ENCODE measurements around the gene GNG7. TPM values are rescaled to one million over a fixed set of nuclear protein-coding genes. Genes with fewer than 3 reads are reported as not detected.

GNG7 gene
- total and polyA plus RNA-seq, 2 donors (not counting 3 experiments of a cell fraction or from before 2014, with no cell fraction given): 0.29 to 0.84 TPM

- peak overlapping the region in 1 of 3 experiments; percentile 0 for H3K4me3 ChIP-seq (replicated peaks in 1 of 3; ENCODE audit: insufficient read depth in 1 of 3, low read depth in 1 of 3, low read length in 3 of 3)
- TF ChIP-seq EZH2 (IDR thresholded peaks at IDR 0.05; ENCODE audit: borderline replicate concordance, low read depth, low read length, severe bottlenecking) (no peak), FOS (IDR thresholded peaks at IDR 0.05; ENCODE audit: borderline replicate concordance, insufficient read depth, low read length) (no peak), JUN (IDR thresholded peaks at IDR 0.05; ENCODE audit: borderline replicate concordance, insufficient read depth, insufficient read length, low read depth) (no peak), POLR2AphosphoS5 (IDR thresholded peaks at IDR 0.05; ENCODE audit: insufficient read depth, low read depth, low read length) (no peak), MAX (IDR thresholded peaks at IDR 0.05; ENCODE audit: insufficient read depth, insufficient read length) (no peak), POLR2A (IDR thresholded peaks at IDR 0.05; ENCODE audit: low read depth, low read length) (no peak), CTCF (IDR thresholded peaks at IDR 0.05; ENCODE audit: extremely low read depth in 1 of 2, insufficient read depth in 1 of 2, low read depth in 1 of 2, low read length in 2 of 2) (no peak), GATA2 (IDR thresholded peaks at IDR 0.05; ENCODE audit: insufficient read depth, insufficient read length, low read depth, low read length) (no peak), MYC (IDR thresholded peaks at IDR 0.05; ENCODE audit: low read depth, low read length) (no peak)
Observed at GRCh38 chr19:2540251-2540645, 162.2 kb downstream of the GNG7 start.

More at GRCh38 chr19:2540251-2540645, 162.2 kb downstream of the GNG7 start:
- intact Hi-C loops (cut with micrococcal nuclease): loop anchor here (1.0 to 5.0 kb wide), 6 partner anchors 8 to 303 kb away; partner anchors contain the start of genes PLEKHJ1 and SF3A2
- no peaks in the 10 kb centered on the region for H3K27me3 ChIP-seq (ENCODE audit: control insufficient read depth in 2 of 2, insufficient read depth in 2 of 2, low read length in 2 of 2)
- H4K20me1 ChIP-seq (replicated peaks; ENCODE audit: control insufficient read depth, extremely low read depth, insufficient read depth, low read length): no peaks in the 10 kb centered on the region
- H2AFZ ChIP-seq (ENCODE audit: low read depth, low read length): no peak overlapping the region
- ChIA-PET CTCF (interaction anchor here (0.9 to 5.2 kb wide), 10 partner anchors 11 to 97 kb away, joined by 3 to 73 read pairs (median 10); partner anchors contain the start of gene GADD45B), POLR2A (interaction anchor here (2.0 to 7.4 kb wide), 3 partner anchors 10 to 63 kb away, joined by 9 to 253 read pairs (median 9); partner anchors contain the start of gene GADD45B)
- no peaks in the 10 kb centered on the region for H3K9me1 ChIP-seq (replicated peaks; ENCODE audit: control insufficient read depth, extremely low read depth, insufficient read depth, low read length)
- no peaks in the 10 kb centered on the region for H3K9me3 ChIP-seq (replicated peaks; ENCODE audit: control insufficient read depth, insufficient read depth, low read length)
- FAIRE-seq: no peak
- peaks cover 48% of the 10 kb centered on the region for H3K4me1 ChIP-seq (ENCODE audit: control insufficient read depth, extremely low read depth, insufficient read depth, low read length)
- H3K9ac ChIP-seq (replicated peaks; ENCODE audit: extremely low read depth, insufficient read depth, low read length): peak overlapping the region; percentile 90
- H3K27ac ChIP-seq (ENCODE audit: insufficient read depth, low read depth, low read length): peak overlapping the region; percentile 99
- H3K36me3 ChIP-seq (ENCODE audit: control insufficient read depth in 2 of 2, extremely low read depth in 1 of 2, insufficient read depth in 2 of 2, low read length in 2 of 2): no peaks in the 10 kb centered on the region
- BruUV-seq (replicated peaks): TSS peak; percentile 94
- H3K79me2 ChIP-seq (ENCODE audit: control insufficient read depth, insufficient read depth, low read length): no peaks in the 10 kb centered on the region
- dilution Hi-C loops (cut with MboI; ENCODE audit: extremely low pct_ligation_motif_present, low sequenced_read_pairs): no loop called here
- no peak overlapping the region for H3K4me2 ChIP-seq (ENCODE audit: insufficient read depth, low read length)
- DNase-seq (ENCODE audit: low read depth, low spot score): no peak

All from endothelial cell of umbilical vein (primary cell).